ENCODE measurements around the gene SAMD13.

DNA sequence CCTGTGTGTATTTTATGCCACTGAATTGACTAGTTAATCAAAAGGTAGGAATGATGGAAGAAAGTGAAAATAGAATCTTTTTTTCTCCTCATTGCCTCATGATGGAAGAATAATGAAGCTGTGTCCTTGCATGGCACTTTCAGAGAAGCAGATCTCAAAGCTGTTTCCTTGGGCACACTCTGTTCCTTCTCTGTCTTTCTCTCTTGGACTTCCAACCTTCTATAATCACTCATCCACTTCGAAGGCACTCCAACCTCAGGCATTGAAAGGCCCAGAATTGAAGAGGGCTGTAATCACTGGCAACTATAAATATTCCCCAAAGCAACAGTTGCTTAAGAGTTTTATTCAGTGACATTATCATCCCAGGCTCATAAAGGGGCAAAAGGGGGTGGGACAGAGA is 65.7 kb downstream of the SAMD13 start:
- TF ChIP-seq POLR2A (IDR thresholded peaks at IDR 0.05) (no peak), POLR2AphosphoS5 (IDR thresholded peaks at IDR 0.05) (no peak), EP300 (IDR thresholded peaks at IDR 0.05) (no peak)
- TF ChIP-seq, protein P1, sequence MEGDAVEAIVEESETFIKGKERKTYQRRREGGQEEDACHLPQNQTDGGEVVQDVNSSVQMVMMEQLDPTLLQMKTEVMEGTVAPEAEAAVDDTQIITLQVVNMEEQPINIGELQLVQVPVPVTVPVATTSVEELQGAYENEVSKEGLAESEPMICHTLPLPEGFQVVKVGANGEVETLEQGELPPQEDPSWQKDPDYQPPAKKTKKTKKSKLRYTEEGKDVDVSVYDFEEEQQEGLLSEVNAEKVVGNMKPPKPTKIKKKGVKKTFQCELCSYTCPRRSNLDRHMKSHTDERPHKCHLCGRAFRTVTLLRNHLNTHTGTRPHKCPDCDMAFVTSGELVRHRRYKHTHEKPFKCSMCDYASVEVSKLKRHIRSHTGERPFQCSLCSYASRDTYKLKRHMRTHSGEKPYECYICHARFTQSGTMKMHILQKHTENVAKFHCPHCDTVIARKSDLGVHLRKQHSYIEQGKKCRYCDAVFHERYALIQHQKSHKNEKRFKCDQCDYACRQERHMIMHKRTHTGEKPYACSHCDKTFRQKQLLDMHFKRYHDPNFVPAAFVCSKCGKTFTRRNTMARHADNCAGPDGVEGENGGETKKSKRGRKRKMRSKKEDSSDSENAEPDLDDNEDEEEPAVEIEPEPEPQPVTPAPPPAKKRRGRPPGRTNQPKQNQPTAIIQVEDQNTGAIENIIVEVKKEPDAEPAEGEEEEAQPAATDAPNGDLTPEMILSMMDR (IDR thresholded peaks at IDR 0.05) = no peak

Data from upper lobe of left lung (tissue), 4 donors.